GM18498 (cell line): ENCODE measurements around the gene SPINK5.
"Not testable (repeated sequence)": the region's sequence is repeated elsewhere in the genome, so short reads cannot be mapped to it uniquely, and the experiment has no call there.

ENCODE experiments used
- ATAC-seq: cut with Tn5 transposase; IDR thresholded peaks from one replicate; pipeline ENCODE4 v1.9.1; 2021; ENCODE audit warnings: mild to moderate bottlenecking, moderate library complexity; ENCODE audit not compliant: unreplicated experiment

Gene SPINK5

GRCh38 chr5:148063861-148064260 lies at the start of gene SPINK5:
SPINK5 (plus strand) TSS chr5:148063980; CDS start chr5:148064045, 65 bp downstream.
- no peak for ATAC-seq

- ATAC-seq: no peak
These were observed 49.5 kb upstream of the SPINK5 start for GRCh38 chr5:148014276-148014675.

- no peak for ATAC-seq
These were observed 43.4 kb upstream of the SPINK5 start for GRCh38 chr5:148020257-148020988.

- ATAC-seq: no peak
These were observed 36.3 kb upstream of the SPINK5 start for GRCh38 chr5:148027505-148027904.

DNA sequence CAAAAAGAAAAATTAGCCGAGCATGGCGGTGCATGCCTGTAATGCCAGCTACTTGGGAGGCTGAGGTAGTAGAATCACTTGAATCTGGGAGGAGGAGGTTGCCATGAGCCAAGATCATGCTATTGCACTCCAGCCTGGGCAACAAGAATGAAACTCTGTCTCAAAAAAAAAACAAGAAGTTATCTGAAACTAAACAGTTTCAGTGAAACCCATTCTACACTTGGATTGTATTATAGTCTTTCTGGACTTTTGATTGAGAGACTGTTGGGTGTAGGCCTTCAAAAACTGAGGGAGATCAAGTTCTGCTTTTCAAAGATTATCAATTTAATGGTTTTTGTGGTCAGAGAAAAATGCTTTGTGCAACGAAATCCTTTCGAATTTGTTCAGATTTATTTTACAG lies 34.6 kb upstream of the SPINK5 start:
- no peak for ATAC-seq

DNA sequence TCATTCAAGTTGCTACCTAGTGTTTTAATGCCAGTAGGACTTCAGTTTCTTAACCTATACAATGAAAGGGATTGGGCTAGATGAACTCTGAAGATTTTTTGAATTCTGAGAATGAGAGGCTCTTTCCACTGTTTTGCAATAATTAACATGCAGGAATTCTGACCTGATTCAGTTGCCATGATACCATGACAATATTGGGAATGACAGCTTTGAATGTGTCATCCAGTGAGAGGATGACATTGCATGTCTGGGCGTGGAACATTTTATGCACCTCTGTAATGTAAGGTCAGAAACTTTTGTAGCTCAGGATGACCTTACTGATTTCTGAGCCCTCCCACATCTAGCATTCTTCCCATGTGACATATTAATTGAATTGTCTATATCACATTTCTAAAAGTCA lies 30.6 kb upstream of the SPINK5 start:
- no peak for ATAC-seq

- ATAC-seq: no peak
These were observed 28.1 kb upstream of the SPINK5 start for GRCh38 chr5:148035676-148036075.

- no peak for ATAC-seq
These were observed 20.9 kb upstream of the SPINK5 start for GRCh38 chr5:148042881-148043280.

DNA sequence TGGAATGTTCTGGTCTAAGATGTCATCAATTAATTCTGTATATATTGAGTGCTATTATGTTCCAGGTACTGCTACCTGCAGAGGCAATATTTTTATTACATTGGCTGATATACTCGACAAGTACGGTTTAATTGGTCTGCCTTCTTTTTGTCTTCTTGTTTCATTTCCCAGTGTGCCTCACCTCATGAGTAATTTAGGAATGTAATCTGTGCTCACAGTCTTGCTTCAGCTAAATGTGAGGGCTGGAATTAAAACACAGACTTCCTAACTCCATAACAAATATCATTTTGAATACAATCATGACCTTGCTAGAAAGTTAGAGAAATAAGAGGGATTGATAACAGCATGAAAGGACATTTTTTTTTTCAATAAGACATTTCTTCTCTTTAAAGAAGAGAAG lies 20.1 kb upstream of the SPINK5 start:
- no peak for ATAC-seq

- not testable (repeated sequence) for ATAC-seq
These were observed 8.6 kb upstream of the SPINK5 start for GRCh38 chr5:148055160-148055559.

DNA sequence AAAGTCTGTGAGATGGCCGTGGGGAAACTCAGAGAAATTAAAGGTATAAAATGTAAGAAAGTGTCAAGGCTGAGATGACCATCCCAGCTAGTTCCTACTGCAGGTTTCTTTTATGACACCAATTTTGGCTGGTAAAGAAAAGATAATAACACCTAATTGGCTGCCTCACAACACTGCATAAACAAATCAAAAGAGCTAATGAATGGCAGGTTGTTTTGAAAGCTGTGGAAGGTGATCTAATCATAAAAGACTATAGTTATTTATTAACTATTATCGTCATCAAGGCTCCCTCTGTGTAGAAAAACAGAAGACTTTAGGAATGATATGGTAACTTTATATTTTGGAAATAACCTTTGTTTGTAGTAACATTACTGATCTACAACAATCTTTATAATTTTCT lies 3.5 kb upstream of the SPINK5 start:
- no peak for ATAC-seq

GRCh38 chr5:148060881-148061280 lies 2.9 kb upstream of the SPINK5 start:
- ATAC-seq: no peak

DNA sequence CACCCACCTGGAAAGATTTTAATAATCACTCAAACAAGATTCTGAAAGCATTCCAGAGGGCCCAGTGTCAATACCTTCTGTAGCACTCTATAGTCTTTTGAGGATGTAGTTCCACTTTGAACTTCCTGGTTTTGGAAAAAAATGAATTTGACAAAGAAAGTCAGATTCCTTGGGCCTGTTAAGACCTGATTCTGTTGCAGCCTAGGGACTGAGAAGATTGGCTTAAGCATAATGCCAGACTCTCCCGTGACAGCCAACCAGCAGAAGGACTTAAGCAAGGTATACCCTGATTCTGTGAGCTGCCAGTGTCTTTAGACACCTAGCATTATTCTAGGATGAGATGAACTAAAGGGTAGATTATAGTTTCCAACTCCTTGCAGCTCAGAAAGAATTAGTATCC lies 6.8 kb downstream of the SPINK5 start:
- ATAC-seq: no peak

DNA sequence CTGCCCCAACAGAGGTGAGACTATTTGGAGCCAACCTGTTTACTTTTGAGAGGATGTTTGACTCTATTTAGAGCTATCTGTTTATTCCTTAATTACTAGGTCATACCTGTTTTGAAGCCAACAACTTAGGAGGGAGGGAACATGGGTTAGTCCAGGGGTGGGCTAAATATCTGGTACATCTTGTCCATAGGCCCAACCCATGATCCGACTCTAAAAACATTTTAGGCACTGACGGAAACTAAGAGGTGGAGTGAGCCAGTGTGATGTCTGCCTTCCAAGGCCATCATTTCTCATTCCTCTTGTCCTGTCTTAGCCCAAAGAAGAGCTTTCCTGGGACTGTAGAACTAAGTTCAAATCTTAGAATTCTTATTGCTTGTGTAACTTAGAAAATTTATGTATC lies 8.4 kb downstream of the SPINK5 start:
- ATAC-seq: no peak

- no peak for ATAC-seq
These were observed 11.7 kb downstream of the SPINK5 start for GRCh38 chr5:148075529-148075928.

- ATAC-seq: no peak
These were observed 19.4 kb downstream of the SPINK5 start for GRCh38 chr5:148083203-148083602.

DNA sequence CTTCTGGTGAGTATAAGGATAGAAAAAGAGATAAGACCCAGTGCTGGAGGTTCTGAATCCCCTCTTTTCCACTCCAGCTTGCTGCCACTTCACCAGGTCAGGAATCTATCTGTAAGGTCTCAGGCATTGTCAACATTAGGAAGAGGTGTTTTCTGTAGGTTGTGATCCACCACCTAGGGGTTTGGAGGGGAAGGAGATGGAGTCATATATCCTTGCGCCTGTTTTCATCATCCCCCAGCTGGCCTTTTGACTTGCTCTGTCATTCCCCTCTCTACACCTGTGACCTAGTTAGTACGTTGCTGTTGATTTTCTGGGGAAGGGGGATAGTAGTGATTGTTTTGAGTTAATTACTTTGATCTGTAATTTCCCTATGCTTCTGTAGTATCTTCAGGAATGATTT lies 20.5 kb downstream of the SPINK5 start:
- no peak for ATAC-seq

GRCh38 chr5:148085310-148085709 lies 21.5 kb downstream of the SPINK5 start:
- no peak for ATAC-seq

- no peak for ATAC-seq
These were observed 22.4 kb downstream of the SPINK5 start for GRCh38 chr5:148085977-148086705.

DNA sequence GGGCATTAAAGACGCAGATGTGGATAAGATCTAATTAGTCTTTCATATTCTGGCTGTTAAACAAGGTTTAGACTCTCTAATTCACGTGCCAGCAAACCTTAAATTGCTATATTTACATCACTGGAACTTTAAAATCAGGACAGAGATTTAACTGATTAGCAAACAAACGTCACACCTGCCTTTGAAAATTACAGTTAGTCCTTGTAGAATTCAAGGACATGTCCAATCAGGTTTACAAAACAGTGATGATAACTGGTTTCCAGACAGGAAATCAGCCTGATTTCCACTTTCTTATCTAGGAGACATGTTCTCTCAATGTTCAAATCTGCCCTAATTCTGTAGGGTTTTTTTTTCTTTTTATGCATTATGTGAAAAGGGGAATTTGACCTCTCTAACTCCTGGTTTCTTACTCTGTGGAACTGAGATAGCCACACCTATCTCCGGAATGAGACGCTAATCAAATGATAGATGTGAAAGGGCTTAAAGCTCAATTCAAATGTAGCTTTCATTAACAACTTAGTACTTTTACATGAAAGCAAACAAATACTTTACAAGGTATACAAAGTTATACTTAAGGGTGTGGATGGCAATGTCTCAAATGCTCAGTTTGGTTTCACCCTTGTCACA lies 26.5 kb downstream of the SPINK5 start:
- ATAC-seq: no peak

DNA sequence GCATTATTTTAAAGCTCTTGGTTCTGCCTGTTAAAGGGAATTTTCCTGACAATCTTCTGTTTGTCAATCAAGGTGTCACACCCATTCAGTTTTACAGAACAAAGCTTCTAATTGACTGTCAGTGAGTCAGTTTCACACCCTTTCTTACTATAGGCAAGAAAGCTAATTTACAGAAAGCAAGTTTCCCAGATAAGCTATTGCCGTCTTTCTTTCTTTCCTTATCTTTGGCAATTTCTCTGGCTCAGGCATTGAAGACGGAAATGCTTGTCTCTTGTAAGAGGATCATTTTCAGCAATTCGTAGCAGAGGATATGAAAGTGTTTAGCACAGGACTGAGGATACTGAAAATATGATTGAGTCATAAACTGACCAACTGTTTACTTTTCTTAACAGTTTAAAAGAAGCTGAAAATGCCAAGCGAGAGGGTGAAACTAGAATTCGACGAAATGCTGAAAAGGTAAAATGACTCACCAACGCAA lies 27.0 kb downstream of the SPINK5 start:
- ATAC-seq: peak; percentile 61
